Panc1 (cell line): Measurements from ENCODE around the gene DYNC1I1. TPM values are rescaled to one million over a fixed set of nuclear protein-coding genes. Genes with fewer than 3 reads are reported as not detected.

Experiments
- ATAC-seq: fragments of 200-7000 bp; cut with Tn5 transposase; 2 replicates; pipeline ENCODE4 v1.9.1; 2020; ENCODE audit warnings: mild to moderate bottlenecking, moderate library complexity
- BruUV-seq: library from RNA; stranded (reverse); fragments of 400-500 nt; replicated peaks from 2 replicates; lab custom pipeline; 2021; lab: Mats Ljungman, UMichigan
- CTCF ChIA-PET: fragments of 300-600 bp; sonication (Branson Sonifier 250); formaldehyde crosslinking; loops from one replicate; lab custom pipeline; 2022; ENCODE audit warnings: antibody characterized with exemption; lab: Charles Lee
- POLR2A ChIA-PET: fragments of 300-600 bp; sonication (Branson Sonifier 250); formaldehyde crosslinking; loops from one replicate; lab custom pipeline; 2022; ENCODE audit warnings: antibody characterized with exemption; lab: Charles Lee
- DNase-seq: peaks from one replicate; pipeline ENCODE4 v3.0.0-alpha.2; 2010; ENCODE audit warnings: low read depth, low spot score
- H3K27ac ChIP-seq: 2 replicates; pipeline ENCODE4 v1.5.1; 2011; ENCODE audit warnings: mild to moderate bottlenecking, low read length, inconsistent platforms
- H3K27me3 ChIP-seq: fragments of 200-500 bp; sonication (Bioruptor generic); 2 replicates; pipeline ENCODE4 v1.6.0; 2014; ENCODE audit warnings: low read length, inconsistent platforms; ENCODE audit not compliant: control insufficient read depth, insufficient read depth
- H3K36me3 ChIP-seq: fragments of 200-500 bp; sonication (Bioruptor generic); 2 replicates; pipeline ENCODE4 v1.5.1; 2014; ENCODE audit warnings: inconsistent platforms, mild to moderate bottlenecking, low read length, moderate library complexity; ENCODE audit not compliant: control insufficient read depth, insufficient read depth
- H3K4me1 ChIP-seq: 2 replicates; pipeline ENCODE4 v1.5.1; 2011; ENCODE audit warnings: inconsistent platforms, mild to moderate bottlenecking, low read length, moderate library complexity; ENCODE audit not compliant: control insufficient read depth, insufficient read depth
- H3K4me3 ChIP-seq, 2 experiments: 2 replicates each; pipeline ENCODE4 v1.5.1; 2011 to 2012; ENCODE audit warnings: low read depth in 2 of 2, low read length in 2 of 2, mild to moderate bottlenecking in 2 of 2, inconsistent platforms in 1 of 2, moderate library complexity in 1 of 2
- H3K9me3 ChIP-seq: fragments of 200-500 bp; sonication (Bioruptor generic); 2 replicates; pipeline ENCODE4 v1.5.1; 2014; ENCODE audit warnings: low read depth, mild to moderate bottlenecking, inconsistent platforms, low read length, moderate library complexity; ENCODE audit not compliant: control insufficient read depth, insufficient read depth
- POLR2AphosphoS5 ChIP-seq: IDR thresholded peaks from 2 replicates; pipeline ENCODE4 v1.6.1; 2012; ENCODE audit warnings: mild to moderate bottlenecking, low read depth, low read length, moderate library complexity
- SIN3A ChIP-seq: IDR thresholded peaks from 2 replicates; pipeline ENCODE4 v1.6.1; 2012; ENCODE audit warnings: low read depth, mild to moderate bottlenecking, low read length, moderate library complexity, borderline replicate concordance; ENCODE audit not compliant: insufficient read depth
- TCF7L2 ChIP-seq: IDR thresholded peaks from 2 replicates; pipeline ENCODE4 v1.6.1; 2011; ENCODE audit warnings: mild to moderate bottlenecking, low read depth, low read length, inconsistent platforms
- in situ Hi-C: cut with HindIII; loops from 2 replicates; pipeline ENCODE4 v1.10.0; 2016; ENCODE audit warnings: low sequenced_read_pairs, low pct_unique_long_range_greater_than_20kb
- intact Hi-C: fragments of 100-400 bp; cut with micrococcal nuclease; formaldehyde crosslinking; loops from one replicate; pipeline ENCODE4 v1.10.0; 2022; ENCODE audit not compliant: unreplicated experiment
- total RNA-seq: library from RNA; stranded (reverse); gene quantifications from one replicate; pipeline ENCODE4 v1.2.1, GENCODE V29; 2021; ENCODE audit not compliant: unreplicated experiment
- TF ChIP-seq, protein P1 (sequence below), 2 experiments: IDR thresholded peaks; 2 replicates each; pipeline ENCODE4 v1.6.1; 2011 to 2012; ENCODE audit warnings: low read depth in 2 of 2, control low read depth in 1 of 2, low read length in 1 of 2, mild to moderate bottlenecking in 1 of 2, moderate library complexity in 1 of 2; ENCODE audit not compliant: insufficient read depth in 1 of 2
- TF ChIP-seq, protein P2 (sequence below): fragments of 450-650 bp; IDR thresholded peaks from 2 replicates; pipeline ENCODE4 v1.5.1; 2017; ENCODE audit warnings: mild to moderate bottlenecking

Gene DYNC1I1
- total RNA-seq, 1 experiment from 2014 or later: 0.13 TPM

- no peak for ATAC-seq
- TF ChIP-seq SIN3A (no peak), TCF7L2 (no peak), POLR2AphosphoS5 (no peak)
- TF ChIP-seq, protein P1, sequence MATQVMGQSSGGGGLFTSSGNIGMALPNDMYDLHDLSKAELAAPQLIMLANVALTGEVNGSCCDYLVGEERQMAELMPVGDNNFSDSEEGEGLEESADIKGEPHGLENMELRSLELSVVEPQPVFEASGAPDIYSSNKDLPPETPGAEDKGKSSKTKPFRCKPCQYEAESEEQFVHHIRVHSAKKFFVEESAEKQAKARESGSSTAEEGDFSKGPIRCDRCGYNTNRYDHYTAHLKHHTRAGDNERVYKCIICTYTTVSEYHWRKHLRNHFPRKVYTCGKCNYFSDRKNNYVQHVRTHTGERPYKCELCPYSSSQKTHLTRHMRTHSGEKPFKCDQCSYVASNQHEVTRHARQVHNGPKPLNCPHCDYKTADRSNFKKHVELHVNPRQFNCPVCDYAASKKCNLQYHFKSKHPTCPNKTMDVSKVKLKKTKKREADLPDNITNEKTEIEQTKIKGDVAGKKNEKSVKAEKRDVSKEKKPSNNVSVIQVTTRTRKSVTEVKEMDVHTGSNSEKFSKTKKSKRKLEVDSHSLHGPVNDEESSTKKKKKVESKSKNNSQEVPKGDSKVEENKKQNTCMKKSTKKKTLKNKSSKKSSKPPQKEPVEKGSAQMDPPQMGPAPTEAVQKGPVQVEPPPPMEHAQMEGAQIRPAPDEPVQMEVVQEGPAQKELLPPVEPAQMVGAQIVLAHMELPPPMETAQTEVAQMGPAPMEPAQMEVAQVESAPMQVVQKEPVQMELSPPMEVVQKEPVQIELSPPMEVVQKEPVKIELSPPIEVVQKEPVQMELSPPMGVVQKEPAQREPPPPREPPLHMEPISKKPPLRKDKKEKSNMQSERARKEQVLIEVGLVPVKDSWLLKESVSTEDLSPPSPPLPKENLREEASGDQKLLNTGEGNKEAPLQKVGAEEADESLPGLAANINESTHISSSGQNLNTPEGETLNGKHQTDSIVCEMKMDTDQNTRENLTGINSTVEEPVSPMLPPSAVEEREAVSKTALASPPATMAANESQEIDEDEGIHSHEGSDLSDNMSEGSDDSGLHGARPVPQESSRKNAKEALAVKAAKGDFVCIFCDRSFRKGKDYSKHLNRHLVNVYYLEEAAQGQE (IDR thresholded peaks at IDR 0.05; ENCODE audit: insufficient read depth in 1 of 2, low read depth in 2 of 2, low read length in 1 of 2): no peak
- TF ChIP-seq, protein P2, sequence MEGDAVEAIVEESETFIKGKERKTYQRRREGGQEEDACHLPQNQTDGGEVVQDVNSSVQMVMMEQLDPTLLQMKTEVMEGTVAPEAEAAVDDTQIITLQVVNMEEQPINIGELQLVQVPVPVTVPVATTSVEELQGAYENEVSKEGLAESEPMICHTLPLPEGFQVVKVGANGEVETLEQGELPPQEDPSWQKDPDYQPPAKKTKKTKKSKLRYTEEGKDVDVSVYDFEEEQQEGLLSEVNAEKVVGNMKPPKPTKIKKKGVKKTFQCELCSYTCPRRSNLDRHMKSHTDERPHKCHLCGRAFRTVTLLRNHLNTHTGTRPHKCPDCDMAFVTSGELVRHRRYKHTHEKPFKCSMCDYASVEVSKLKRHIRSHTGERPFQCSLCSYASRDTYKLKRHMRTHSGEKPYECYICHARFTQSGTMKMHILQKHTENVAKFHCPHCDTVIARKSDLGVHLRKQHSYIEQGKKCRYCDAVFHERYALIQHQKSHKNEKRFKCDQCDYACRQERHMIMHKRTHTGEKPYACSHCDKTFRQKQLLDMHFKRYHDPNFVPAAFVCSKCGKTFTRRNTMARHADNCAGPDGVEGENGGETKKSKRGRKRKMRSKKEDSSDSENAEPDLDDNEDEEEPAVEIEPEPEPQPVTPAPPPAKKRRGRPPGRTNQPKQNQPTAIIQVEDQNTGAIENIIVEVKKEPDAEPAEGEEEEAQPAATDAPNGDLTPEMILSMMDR: no peak
- H3K27ac ChIP-seq: no peak overlapping the region
- BruUV-seq: no TSS peak
- no peaks in the 10 kb centered on the region for H3K4me1 ChIP-seq
- in situ Hi-C loops: no loop called here
- no peaks in the 10 kb centered on the region for H3K9me3 ChIP-seq
- intact Hi-C loops: no loop called here
- no peak for DNase-seq
- no peaks in the 10 kb centered on the region for H3K36me3 ChIP-seq
- no peak overlapping the region for H3K4me3 ChIP-seq
- ChIA-PET CTCF (no interaction called here), POLR2A (no interaction called here)
- H3K27me3 ChIP-seq: no peaks in the 10 kb centered on the region; the same call in 1 of the 2 replicates
Measured at GRCh38 chr7:96023387-96023786, 251.0 kb downstream of the DYNC1I1 start.

DNA sequence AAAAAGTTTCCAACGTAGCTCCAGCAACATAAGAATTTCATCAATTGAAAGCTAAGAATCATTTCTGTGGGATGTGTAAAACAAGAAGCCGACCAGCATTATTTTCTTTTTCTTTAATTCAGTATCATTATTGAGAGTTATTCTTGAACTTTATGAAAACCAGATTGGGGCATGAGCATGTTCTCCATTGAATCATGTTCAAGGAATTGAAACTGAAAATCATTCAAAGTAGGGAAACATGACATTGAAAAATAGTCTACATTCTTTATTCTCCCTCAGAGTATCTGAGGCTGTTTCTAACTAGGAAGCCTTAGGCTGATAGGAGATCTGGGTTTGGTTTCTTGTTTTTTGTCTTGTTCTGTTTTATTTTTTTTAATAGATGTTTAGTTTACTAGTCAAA, 253.7 kb downstream of the DYNC1I1 start:
- Histone ChIP-seq H3K9me3 (no peaks in the 10 kb centered on the region), H3K4me1 (no peaks in the 10 kb centered on the region), H3K27ac (no peak overlapping the region), H3K27me3 (no peaks in the 10 kb centered on the region; the same call in 1 of the 2 replicates), H3K4me3 (no peak overlapping the region), H3K36me3 (no peaks in the 10 kb centered on the region)
- no peak for ATAC-seq
- intact Hi-C loops (no loop called here), in situ Hi-C loops (no loop called here)
- CTCF ChIA-PET: interaction anchor here (0.7 kb wide), 1 partner anchor 254 kb away, joined by 3 read pairs; no protein-coding TSS in a partner anchor
- TF ChIP-seq, protein P1 (IDR thresholded peaks at IDR 0.05; ENCODE audit: insufficient read depth in 1 of 2, low read depth in 2 of 2, low read length in 1 of 2): no peak
- TF ChIP-seq, protein P2: no peak
- no peak for TF ChIP-seq SIN3A
- TF ChIP-seq POLR2AphosphoS5: no peak
- no peak for TF ChIP-seq TCF7L2
- POLR2A ChIA-PET: no interaction called here
- DNase-seq: no peak
- BruUV-seq: no TSS peak
